G401.6 (cell line): ENCODE results near the gene NPIPB8.
"Not testable (repeated sequence)": the region's sequence is repeated elsewhere in the genome, so short reads cannot be mapped to it uniquely, and the experiment has no call there.

Source experiments
- FAIRE-seq: peaks from 2 replicates; lab custom pipeline; 2012; peaks lifted over from hg19 to GRCh38; lab: Jason Lieb, UNC

NPIPB8 gene

DNA sequence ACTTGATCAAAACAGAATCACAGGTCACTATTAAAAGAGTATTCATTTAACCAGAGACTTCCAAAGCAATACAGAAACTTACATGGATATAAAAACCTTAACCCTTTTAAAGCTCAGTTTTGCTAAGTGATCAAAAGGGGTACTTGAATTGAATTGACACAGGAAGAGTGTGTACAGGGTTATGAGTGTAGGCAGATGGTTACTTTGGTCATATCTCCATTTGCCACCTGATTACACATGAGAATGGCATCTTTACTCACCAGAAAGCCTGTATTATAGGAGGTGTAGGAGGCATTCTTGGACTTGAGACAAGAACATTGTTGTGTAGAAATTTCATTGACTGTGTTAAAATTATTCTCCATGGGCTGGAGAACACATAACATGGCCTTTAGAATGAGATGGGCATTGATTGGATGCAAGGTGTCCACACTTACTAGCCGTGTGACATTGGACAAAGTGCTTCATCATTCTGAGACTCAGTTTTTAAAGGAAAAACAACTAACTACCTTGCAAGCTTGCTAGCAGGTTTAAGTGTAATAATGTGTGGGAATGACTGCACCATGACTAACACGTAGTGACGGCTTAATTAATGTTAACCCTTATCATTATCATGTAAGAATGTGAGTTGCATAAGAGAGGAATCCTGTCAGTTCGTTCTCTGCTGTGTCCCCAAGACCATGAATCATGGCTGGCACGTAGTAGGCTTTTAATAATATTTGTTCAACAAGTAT is 1.6 kb upstream of the NPIPB8 start:
- not testable (repeated sequence) for FAIRE-seq

DNA sequence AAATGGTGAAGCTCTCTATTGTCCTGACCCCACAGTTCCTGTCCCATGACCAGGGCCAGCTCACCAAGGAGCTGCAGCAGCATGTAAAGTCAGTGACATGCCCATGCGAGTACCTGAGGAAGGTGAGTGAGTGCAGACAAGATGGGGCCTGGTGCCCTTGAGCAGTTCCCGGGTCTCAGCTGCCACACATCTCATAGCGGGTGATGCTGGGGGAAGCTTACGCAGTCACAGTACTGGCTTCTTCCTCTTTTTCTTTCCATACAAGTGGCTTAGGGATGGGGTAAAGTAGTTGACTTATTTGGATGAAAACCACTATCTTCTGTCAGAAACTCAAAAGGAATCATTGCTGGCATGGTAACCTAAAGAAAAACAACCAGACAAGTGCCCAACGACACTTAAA is 494 bp downstream of the NPIPB8 start:
- FAIRE-seq = not testable (repeated sequence)

DNA sequence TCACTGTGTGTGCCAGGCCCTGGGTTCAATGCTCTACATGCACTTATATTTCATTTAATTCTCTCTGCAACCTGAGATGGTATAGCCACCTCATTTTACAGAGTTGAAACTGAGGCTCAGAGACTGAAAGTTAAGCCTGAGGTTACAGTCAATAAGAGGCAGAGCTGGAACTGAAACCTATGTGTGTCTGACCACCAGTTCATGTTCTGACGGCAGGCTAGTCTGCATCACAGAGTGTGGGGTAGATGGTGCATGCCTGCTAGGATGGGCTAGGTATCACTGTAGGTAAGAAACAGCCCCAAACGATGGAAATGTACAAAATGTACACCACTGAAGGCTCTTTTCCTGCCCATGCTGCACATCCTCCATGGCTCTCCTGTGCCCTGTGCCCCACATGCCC is 2.1 kb downstream of the NPIPB8 start:
- FAIRE-seq = not testable (repeated sequence)

DNA sequence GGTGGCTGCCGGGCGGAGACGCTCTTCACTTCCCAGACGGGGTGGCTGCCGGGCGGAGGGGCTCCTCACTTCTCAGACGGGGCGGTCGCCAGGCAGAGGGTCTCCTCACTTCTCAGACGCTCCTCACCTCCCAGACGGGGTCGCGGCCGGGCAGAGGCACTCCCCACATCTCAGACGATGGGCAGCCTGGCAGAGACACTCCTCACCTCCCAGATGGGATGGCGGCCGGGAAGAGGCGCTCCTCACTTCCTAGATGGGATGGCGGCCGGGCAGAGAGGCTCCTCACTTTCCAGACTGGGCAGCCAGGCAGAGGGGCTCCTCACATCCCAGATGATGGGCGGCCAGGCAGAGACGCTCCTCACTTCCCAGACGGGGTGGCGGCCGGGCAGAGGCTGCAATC is 28.4 kb downstream of the NPIPB8 start:
- not testable (repeated sequence) for FAIRE-seq

DNA sequence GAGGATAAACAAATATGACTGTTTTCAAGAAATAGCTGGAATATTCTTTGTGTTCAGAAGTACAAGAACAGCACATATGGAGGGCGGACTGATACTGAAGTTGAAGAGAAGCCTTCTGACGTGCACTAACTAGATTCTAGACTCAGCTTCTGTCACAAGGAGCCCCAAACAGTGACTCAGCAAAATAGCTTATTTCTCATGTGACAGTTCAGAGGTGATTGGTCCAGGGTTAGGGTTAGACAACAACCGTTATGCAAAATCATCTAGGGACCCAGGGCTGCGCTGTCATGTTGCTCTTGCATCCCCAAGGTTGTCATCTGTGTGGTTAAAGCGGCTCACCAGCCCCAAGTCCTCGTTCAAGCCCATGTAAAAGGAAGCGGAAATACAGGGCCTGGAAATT is 29.6 kb downstream of the NPIPB8 start:
- not testable (repeated sequence) for FAIRE-seq

DNA sequence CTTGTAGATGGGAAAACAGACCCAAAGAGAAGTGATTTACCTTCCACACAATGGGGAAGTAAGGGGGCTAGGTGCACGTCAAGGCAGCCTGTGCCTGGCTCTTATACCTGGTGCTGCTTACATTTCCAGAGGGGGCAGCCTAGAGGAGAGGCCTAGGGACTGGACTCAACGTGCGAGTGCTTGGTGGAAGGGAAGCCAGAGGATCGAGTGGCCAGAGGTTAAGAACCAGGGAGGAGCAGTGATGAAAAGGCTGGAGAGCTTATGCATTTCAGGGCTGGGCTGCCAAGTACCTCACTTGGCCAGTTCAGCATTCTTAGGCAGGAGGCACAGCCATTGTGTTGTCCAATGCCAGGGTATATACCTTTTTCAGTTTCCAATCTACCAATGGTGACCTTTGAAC is 30.3 kb downstream of the NPIPB8 start:
- not testable (repeated sequence) for FAIRE-seq

DNA sequence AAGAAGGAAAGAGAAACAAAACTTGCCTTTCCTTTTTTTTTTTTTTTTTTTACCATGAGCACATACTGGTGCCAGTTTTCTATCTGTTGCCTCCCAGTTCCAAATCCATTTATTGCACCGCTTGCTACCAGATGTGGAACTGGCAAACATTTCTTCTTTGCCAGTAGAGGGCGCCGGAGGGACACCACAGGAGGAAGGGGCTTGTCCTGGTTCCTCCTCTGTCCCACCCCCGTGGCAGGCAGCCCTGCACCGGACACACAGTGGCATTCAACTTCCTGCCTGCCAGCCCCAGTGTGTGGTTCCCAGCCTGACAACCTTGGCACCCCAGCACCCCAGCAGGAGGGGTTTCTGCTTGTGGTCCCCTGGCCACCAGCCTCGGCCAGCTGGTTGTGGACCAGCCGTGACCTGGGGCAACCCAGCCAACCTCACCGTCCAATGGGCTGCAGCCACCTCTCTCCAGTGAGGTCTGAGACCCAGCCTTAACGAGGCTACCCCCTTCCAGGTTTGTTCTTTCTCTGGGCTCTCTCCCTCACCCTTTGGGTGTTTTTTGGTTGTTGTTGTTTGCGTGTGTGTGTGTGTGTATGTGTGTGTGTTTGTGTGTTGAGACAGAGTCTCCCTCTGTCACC is 50.6 kb downstream of the NPIPB8 start:
- FAIRE-seq = not testable (repeated sequence)

DNA sequence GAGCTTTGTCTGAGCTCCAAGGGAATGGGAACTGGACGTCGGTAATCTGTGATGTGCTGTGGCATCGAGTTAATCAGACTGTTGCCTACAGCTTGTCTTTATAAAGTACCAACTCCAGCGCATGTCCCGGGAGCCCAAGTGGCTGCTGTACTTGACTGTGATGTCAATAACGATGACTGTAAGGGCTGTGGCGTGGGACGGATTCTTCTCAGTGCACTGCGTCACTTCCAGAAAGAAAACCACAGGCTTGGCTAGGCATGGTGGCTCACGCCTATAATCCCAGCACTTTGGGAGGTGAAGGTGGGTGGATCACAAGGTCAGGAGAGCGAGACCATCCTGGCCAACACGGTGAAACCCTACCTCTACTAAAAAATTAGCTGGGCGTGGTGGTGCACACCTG is 51.6 kb downstream of the NPIPB8 start:
- not testable (repeated sequence) for FAIRE-seq

DNA sequence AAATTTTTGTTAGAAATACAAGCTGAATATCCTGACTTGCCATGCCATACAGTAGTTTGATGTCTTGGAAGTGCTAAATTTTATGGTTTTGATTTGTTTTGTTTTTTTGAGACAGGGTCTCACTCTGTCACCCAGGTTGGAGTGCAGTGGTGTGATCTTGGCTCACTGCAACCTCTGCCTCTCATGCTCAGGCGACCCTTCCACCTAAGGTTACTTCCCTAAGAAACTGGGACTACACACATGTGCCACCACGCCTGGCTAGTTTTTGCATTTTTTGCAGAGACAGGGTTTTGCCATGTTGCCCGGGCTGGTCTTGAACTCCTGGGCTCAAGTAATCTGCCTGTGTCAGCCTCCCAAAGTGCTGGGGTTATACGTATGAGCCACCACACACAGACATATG is 53.9 kb downstream of the NPIPB8 start:
- FAIRE-seq = not testable (repeated sequence)

DNA sequence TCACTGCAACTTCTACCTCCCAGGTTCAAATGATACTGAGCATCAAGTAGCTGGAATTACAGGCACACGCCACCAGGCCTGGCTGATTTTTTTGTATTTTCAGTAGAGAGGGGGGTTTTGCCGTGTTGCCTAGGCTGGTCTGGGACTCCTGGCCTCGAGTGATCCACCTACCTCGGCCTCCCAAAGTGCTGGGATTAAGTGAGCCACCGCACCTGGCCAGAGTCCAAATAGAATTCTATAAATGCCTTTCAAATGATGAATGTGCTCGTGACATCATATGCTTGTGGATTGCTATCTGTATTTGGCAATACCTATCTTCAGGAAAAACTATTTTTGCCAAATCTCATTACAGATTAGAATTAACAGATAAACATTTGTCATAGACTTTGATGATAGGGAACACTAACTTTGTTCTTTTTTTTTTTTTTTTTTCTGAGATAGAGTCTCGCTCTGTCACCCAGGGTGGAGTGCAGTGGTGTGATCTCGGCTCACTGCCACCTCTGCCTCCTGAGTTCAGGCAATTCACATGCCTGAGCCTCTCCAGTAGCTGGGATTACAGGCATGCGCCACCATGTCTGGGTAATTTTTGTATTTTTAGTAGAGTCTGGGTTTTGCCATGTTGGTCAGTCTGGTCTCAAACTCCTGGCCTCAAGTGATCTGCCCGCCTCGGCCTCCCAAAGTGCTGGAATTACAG is 55.5 kb downstream of the NPIPB8 start:
- FAIRE-seq = not testable (repeated sequence)

DNA sequence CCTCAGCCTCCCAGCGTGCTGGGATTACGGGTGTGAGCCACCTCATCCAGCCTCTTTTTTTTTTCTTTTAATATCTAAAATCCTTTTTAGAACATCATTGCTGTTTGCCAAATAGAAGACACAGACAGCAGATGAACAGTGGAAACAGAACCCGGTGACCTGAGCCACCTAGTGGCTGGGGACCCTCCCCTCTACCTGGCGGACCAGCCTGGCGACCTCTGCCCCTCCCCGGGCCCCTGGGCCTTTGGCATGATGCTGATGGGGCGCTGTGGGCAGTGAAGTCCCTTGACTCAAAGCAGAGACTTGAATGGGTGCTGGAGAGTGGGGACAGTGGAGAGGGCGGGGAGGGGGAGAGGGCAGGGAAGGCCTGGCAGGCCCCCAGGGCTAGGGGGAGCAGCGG is 61.9 kb downstream of the NPIPB8 start:
- not testable (repeated sequence) for FAIRE-seq

DNA sequence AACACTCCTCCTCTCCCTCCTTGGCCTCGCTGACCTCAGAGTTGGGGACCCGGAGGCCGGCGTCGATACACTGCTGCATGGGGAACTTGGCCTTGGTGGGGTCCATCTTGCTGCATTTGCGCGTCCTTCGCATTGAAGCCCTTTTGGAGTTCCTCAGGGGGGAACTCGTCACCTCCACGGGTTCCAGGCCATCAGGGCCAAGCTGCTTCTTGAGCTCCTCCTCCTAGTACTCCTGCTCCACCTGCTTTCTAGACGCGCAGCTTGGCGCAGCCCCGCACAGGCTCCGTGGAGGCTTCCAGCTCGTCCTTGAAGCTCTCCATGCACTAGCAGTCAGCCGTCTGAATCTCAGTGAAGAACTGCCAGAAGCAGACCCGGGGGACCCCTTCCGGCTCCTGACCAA is 62.5 kb downstream of the NPIPB8 start:
- not testable (repeated sequence) for FAIRE-seq

DNA sequence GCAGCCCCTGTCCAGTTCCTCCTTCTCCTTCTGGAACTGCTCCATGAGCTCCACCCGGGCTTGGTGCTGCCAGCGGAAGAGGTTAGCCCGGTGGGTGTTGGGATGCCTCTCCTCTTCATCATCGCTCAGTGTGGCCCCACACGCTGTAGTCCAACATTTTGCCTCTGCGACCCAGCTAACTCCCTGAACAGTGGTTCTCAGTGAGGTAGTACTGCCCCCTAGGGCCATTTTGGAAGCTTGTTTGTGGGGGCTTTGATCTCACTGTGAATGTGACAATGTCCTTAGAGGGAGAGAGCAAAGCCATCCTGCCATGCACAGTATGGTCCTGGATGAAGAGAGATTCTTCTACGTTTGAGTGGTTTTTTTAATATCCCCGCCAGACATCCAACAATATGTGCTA is 63.5 kb downstream of the NPIPB8 start:
- FAIRE-seq = not testable (repeated sequence)

DNA sequence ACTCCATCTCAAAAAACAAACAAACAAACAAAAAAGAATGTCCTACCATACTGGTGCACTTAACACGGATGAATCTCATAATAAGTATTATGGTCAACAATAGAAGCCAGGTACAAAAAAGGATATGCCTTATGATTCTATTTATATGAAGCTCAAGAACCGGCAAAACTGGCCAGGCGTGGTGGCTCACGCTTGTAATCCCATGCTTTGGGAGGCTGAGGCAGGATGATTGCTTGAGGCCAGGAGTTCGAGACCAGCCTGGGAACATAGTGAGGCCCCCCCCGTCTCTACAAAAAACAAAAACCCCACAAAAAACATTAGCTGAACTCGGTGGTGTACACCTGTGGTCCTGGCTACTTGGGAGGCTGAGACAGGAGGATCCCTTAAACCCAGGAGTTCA is 66.4 kb downstream of the NPIPB8 start:
- not testable (repeated sequence) for FAIRE-seq
